Lower leg skin (tissue), 3 donors: ENCODE data around the gene MACF1.

Experiments used
- CTCF ChIP-seq, 3 donors: fragments of 450-650 bp; IDR thresholded peaks; one replicate each; pipeline ENCODE4 v1.5.1; 2016; ENCODE audit warnings: antibody characterized with exemption in 3 of 3, mild to moderate bottlenecking in 3 of 3, moderate library complexity in 2 of 3
- POLR2A ChIP-seq, 2 donors: fragments of 450-650 bp; IDR thresholded peaks; one replicate each; pipeline ENCODE4 v1.6.1; 2016 to 2017; ENCODE audit warnings: antibody characterized with exemption in 2 of 2, mild to moderate bottlenecking in 1 of 2, moderate library complexity in 1 of 2

- TF ChIP-seq CTCF (IDR thresholded peaks at IDR 0.05) (no peak), POLR2A (IDR thresholded peaks at IDR 0.05) (no peak)
Measured at GRCh38 chr1:39508266-39508665, 303.8 kb downstream of the MACF1 start.
